Stimulated activated CD8-positive, alpha-beta memory T cell treated with anti-CD3 and anti-CD28 coated beads, Interleukin-4, amount 100 ng/mL, for 24 hours (primary cell): ENCODE results near the gene RSPH6A.

Experiments
- DNase-seq: peaks from one replicate; pipeline ENCODE4 v3.0.0-alpha.2; 2020; ENCODE audit warnings: low read depth

Gene RSPH6A

GRCh38 chr19:45814851-45815480, at the start of gene RSPH6A:
Gene RSPH6A, minus strand, starts transcription at chr19:45815308. Its CDS starts 132 bp downstream, at chr19:45815176.
- DNase-seq = no peak

GRCh38 chr19:45864629-45865082, 49.5 kb upstream of the RSPH6A start:
- no peak for DNase-seq

- no peak for DNase-seq
Observed at GRCh38 chr19:45863840-45864628, 48.9 kb upstream of the RSPH6A start, which contains the start of gene FOXA3. Gene FOXA3, plus strand, starts transcription at chr19:45864326. Its CDS starts 131 bp downstream, at chr19:45864457.

GRCh38 chr19:45863335-45863839, 48.3 kb upstream of the RSPH6A start:
- DNase-seq = no peak

- peak; percentile 97 for DNase-seq
Observed at GRCh38 chr19:45862564-45863334, 47.6 kb upstream of the RSPH6A start, which contains the start of gene SYMPK. Gene SYMPK, minus strand, starts transcription at chr19:45863147. Its CDS starts 8,652 bp downstream, at chr19:45854495.

GRCh38 chr19:45862271-45862563, 47.1 kb upstream of the RSPH6A start:
- DNase-seq = no peak

- no peak for DNase-seq
Observed at GRCh38 chr19:45860359-45861259, 45.5 kb upstream of the RSPH6A start.

- DNase-seq = no peak
Observed at GRCh38 chr19:45854167-45854778, 39.2 kb upstream of the RSPH6A start.

- DNase-seq = no peak
Observed at GRCh38 chr19:45852983-45853382, 37.9 kb upstream of the RSPH6A start.

- no peak for DNase-seq
Observed at GRCh38 chr19:45852145-45852750, 37.1 kb upstream of the RSPH6A start.

- DNase-seq = no peak
Observed at GRCh38 chr19:45848922-45849321, 33.8 kb upstream of the RSPH6A start.

GRCh38 chr19:45847663-45848062, 32.6 kb upstream of the RSPH6A start:
- DNase-seq = no peak

GRCh38 chr19:45842198-45842597, 27.1 kb upstream of the RSPH6A start:
- no peak for DNase-seq

GRCh38 chr19:45834970-45835369, 19.9 kb upstream of the RSPH6A start:
- no peak for DNase-seq

GRCh38 chr19:45828945-45829344, 13.8 kb upstream of the RSPH6A start:
- no peak for DNase-seq

GRCh38 chr19:45828523-45828922, 13.4 kb upstream of the RSPH6A start:
- DNase-seq = no peak

GRCh38 chr19:45827459-45828093, 12.5 kb upstream of the RSPH6A start:
- DNase-seq = no peak

- no peak for DNase-seq
Observed at GRCh38 chr19:45826934-45827333, 11.8 kb upstream of the RSPH6A start.

GRCh38 chr19:45825917-45826893, 11.1 kb upstream of the RSPH6A start:
- no peak for DNase-seq
